WTC11 (cell line): ENCODE results near the gene KLC4. TPM values are rescaled to one million over a fixed set of nuclear protein-coding genes. Genes with fewer than 3 reads are reported as not detected.

Experiments used
- ATAC-seq: fragments of 200-7000 bp; cut with Tn5 transposase; 2 replicates; pipeline ENCODE4 v1.10.0; 2021; ENCODE audit warnings: mild to moderate bottlenecking, moderate library complexity
- CTCF ChIA-PET: fragments of 300-600 bp; sonication (Branson Sonifier 250); formaldehyde crosslinking; loops from one replicate; lab custom pipeline; 2021; ENCODE audit warnings: antibody characterized with exemption; lab: Charles Lee
- POLR2A ChIA-PET: fragments of 350-600 bp; sonication (Branson Sonifier 250); formaldehyde crosslinking; loops from one replicate; lab custom pipeline; 2021; ENCODE audit warnings: antibody characterized with exemption; lab: Charles Lee
- DNase-seq: peaks from one replicate; pipeline ENCODE4 v3.0.0; 2021; ENCODE audit warnings: low spot score
- H3K27ac Mint-ChIP-seq: 2 replicates; pipeline ENCODE4 v1.8.0; 2021; ENCODE audit warnings: mixed read lengths
- H3K27me3 Mint-ChIP-seq: 2 replicates; pipeline ENCODE4 v1.8.0; 2021; ENCODE audit warnings: low read depth, mild to moderate bottlenecking, moderate library complexity, mixed read lengths
- H3K36me3 Mint-ChIP-seq: 2 replicates; pipeline ENCODE4 v1.8.0; 2021; ENCODE audit warnings: mixed read lengths
- H3K4me1 Mint-ChIP-seq: 2 replicates; pipeline ENCODE4 v1.8.0; 2022; ENCODE audit warnings: mixed read lengths
- H3K4me3 Mint-ChIP-seq: 2 replicates; pipeline ENCODE4 v1.8.0; 2021; ENCODE audit warnings: mild to moderate bottlenecking, moderate library complexity, mixed read lengths
- H3K9me3 Mint-ChIP-seq: 2 replicates; pipeline ENCODE4 v1.8.0; 2021; ENCODE audit warnings: mixed read lengths
- GRHL2 ChIP-seq: fragments of 250-450 bp; sonication (Bioruptor Pico); IDR thresholded peaks from 2 replicates; pipeline ENCODE4 v1.8.0; 2022; ENCODE audit warnings: mild to moderate bottlenecking, moderate library complexity; ENCODE audit not compliant: insufficient replicate concordance, severe bottlenecking
- JAZF1 ChIP-seq: fragments of 250-450 bp; sonication (Bioruptor Pico); IDR thresholded peaks from 2 replicates; pipeline ENCODE4 v1.9.0; 2021; ENCODE audit warnings: moderate library complexity, mild to moderate bottlenecking, inconsistent platforms
- KAT7 ChIP-seq: sonication (generic); formaldehyde crosslinking; IDR thresholded peaks from 2 replicates; pipeline ENCODE4 v1.8.1; 2023; ENCODE audit warnings: missing genetic modification reagents, mild to moderate bottlenecking, borderline replicate concordance
- MXD4 ChIP-seq: fragments of 250-450 bp; sonication (Bioruptor Pico); IDR thresholded peaks from 2 replicates; pipeline ENCODE4 v1.8.0; 2021; ENCODE audit warnings: mild to moderate bottlenecking, moderate library complexity, borderline replicate concordance
- NFYB ChIP-seq: sonication (generic); formaldehyde crosslinking; conservative IDR thresholded peaks from 2 replicates; pipeline ENCODE4 v1.8.0; 2022; ENCODE audit warnings: low read depth, missing genetic modification reagents
- RORB ChIP-seq: fragments of 250-450 bp; sonication (Bioruptor Pico); IDR thresholded peaks from 2 replicates; pipeline ENCODE4 v1.9.0; 2021; ENCODE audit warnings: mild to moderate bottlenecking
- SMAD3 ChIP-seq: sonication (generic); formaldehyde crosslinking; IDR thresholded peaks from 2 replicates; pipeline ENCODE4 v1.8.0; 2022; ENCODE audit warnings: missing genetic modification reagents, mild to moderate bottlenecking, borderline replicate concordance
- SP1 ChIP-seq: sonication (generic); formaldehyde crosslinking; conservative IDR thresholded peaks from 2 replicates; pipeline ENCODE4 v1.8.1; 2022; ENCODE audit warnings: missing genetic modification reagents
- TCF7 ChIP-seq: sonication (generic); formaldehyde crosslinking; IDR thresholded peaks from 2 replicates; pipeline ENCODE4 v1.8.0; 2022; ENCODE audit warnings: mild to moderate bottlenecking, low read depth, missing genetic modification reagents, moderate library complexity
- TEAD1 ChIP-seq: sonication (generic); formaldehyde crosslinking; IDR thresholded peaks from 2 replicates; pipeline ENCODE4 v1.8.0; 2022; ENCODE audit warnings: mild to moderate bottlenecking, missing genetic modification reagents
- TP53 ChIP-seq: sonication (generic); formaldehyde crosslinking; IDR thresholded peaks from 2 replicates; pipeline ENCODE4 v1.8.1; 2023; ENCODE audit warnings: mild to moderate bottlenecking, missing genetic modification reagents
- ZNF121 ChIP-seq: sonication (generic); formaldehyde crosslinking; IDR thresholded peaks from 2 replicates; pipeline ENCODE4 v1.8.0; 2023; ENCODE audit warnings: missing genetic modification reagents
- ZNF263 ChIP-seq: sonication (generic); formaldehyde crosslinking; IDR thresholded peaks from 2 replicates; pipeline ENCODE4 v1.8.1; 2022; ENCODE audit warnings: low read depth, mild to moderate bottlenecking, moderate library complexity, missing genetic modification reagents
- ZNF317 ChIP-seq: sonication (generic); formaldehyde crosslinking; IDR thresholded peaks from 2 replicates; pipeline ENCODE4 v1.8.1; 2023; ENCODE audit warnings: low read depth, mild to moderate bottlenecking, moderate library complexity, missing genetic modification reagents, borderline replicate concordance
- ZNF423 ChIP-seq: fragments of 250-450 bp; sonication (Bioruptor Pico); IDR thresholded peaks from 2 replicates; pipeline ENCODE4 v2.1.2; 2022; ENCODE audit warnings: mild to moderate bottlenecking, moderate library complexity
- total RNA-seq: library from RNA; stranded (reverse); gene quantifications from 3 replicates; pipeline ENCODE4 v1.2.3, GENCODE V29; 2021
- TF ChIP-seq, protein P1 (sequence below): sonication (generic); formaldehyde crosslinking; IDR thresholded peaks from 2 replicates; pipeline ENCODE4 v1.8.1; 2023; ENCODE audit warnings: mild to moderate bottlenecking, missing genetic modification reagents, borderline replicate concordance
- TF ChIP-seq, protein P2 (sequence below): sonication (generic); formaldehyde crosslinking; IDR thresholded peaks from 2 replicates; pipeline ENCODE4 v1.8.1; 2022; ENCODE audit warnings: low read depth, missing genetic modification reagents, borderline replicate concordance
- TF ChIP-seq, protein P3 (sequence below): fragments of 200-600 bp; IDR thresholded peaks from 2 replicates; pipeline ENCODE4 v1.8.0; 2022; ENCODE audit warnings: antibody characterized with exemption
- TF ChIP-seq, protein P4 (sequence below): sonication (generic); formaldehyde crosslinking; IDR thresholded peaks from 2 replicates; pipeline ENCODE4 v1.8.1; 2023; ENCODE audit warnings: mild to moderate bottlenecking, moderate library complexity, missing genetic modification reagents

Gene KLC4
- total RNA-seq, 1 experiment from 2014 or later = 35.7 TPM

DNA sequence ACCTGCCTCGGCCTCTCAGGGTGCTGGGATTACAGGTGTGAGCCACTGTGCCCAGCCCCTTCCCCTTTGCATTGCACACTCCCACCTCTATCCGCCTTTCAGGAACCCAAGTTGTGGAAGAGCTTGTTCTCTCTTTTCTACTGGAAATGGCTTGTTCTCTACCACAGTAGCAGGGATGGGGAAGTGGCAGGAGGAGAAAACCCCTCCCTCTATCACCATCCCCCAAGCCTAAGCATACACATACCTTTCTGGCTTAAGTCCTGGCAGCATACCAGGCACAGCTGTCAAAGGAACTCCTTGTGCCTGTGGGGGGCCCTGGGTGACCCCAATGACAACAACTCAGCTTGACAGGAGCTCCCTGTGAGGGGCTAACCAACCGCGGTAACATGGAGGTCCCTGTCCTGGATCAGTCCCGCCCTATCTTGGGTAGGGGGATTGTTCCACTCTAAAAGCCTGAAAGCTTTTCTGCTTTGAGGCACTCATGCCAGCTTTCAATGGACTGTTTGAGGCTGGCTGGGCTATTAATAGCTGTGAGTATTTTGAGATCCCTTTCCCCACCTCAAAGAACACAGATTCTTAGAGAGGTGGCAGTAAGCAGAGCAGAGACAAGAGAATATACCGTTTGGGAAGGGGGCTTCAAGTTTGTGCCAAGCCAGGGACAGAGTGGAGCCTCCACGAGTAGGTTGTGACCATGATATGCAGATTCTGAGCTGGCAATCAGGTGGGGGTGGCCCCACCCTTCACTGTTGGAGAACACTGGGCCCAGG is 43.1 kb upstream of the KLC4 start (continued):
- TF ChIP-seq, protein P1, sequence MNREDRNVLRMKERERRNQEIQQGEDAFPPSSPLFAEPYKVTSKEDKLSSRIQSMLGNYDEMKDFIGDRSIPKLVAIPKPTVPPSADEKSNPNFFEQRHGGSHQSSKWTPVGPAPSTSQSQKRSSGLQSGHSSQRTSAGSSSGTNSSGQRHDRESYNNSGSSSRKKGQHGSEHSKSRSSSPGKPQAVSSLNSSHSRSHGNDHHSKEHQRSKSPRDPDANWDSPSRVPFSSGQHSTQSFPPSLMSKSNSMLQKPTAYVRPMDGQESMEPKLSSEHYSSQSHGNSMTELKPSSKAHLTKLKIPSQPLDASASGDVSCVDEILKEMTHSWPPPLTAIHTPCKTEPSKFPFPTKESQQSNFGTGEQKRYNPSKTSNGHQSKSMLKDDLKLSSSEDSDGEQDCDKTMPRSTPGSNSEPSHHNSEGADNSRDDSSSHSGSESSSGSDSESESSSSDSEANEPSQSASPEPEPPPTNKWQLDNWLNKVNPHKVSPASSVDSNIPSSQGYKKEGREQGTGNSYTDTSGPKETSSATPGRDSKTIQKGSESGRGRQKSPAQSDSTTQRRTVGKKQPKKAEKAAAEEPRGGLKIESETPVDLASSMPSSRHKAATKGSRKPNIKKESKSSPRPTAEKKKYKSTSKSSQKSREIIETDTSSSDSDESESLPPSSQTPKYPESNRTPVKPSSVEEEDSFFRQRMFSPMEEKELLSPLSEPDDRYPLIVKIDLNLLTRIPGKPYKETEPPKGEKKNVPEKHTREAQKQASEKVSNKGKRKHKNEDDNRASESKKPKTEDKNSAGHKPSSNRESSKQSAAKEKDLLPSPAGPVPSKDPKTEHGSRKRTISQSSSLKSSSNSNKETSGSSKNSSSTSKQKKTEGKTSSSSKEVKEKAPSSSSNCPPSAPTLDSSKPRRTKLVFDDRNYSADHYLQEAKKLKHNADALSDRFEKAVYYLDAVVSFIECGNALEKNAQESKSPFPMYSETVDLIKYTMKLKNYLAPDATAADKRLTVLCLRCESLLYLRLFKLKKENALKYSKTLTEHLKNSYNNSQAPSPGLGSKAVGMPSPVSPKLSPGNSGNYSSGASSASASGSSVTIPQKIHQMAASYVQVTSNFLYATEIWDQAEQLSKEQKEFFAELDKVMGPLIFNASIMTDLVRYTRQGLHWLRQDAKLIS (CRISPR knock-in tag) = no peak
- TF ChIP-seq, protein P2, sequence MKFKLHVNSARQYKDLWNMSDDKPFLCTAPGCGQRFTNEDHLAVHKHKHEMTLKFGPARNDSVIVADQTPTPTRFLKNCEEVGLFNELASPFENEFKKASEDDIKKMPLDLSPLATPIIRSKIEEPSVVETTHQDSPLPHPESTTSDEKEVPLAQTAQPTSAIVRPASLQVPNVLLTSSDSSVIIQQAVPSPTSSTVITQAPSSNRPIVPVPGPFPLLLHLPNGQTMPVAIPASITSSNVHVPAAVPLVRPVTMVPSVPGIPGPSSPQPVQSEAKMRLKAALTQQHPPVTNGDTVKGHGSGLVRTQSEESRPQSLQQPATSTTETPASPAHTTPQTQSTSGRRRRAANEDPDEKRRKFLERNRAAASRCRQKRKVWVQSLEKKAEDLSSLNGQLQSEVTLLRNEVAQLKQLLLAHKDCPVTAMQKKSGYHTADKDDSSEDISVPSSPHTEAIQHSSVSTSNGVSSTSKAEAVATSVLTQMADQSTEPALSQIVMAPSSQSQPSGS (CRISPR knock-in tag) = no peak
- TF ChIP-seq ZNF317 (CRISPR knock-in tag) = no peak

DNA sequence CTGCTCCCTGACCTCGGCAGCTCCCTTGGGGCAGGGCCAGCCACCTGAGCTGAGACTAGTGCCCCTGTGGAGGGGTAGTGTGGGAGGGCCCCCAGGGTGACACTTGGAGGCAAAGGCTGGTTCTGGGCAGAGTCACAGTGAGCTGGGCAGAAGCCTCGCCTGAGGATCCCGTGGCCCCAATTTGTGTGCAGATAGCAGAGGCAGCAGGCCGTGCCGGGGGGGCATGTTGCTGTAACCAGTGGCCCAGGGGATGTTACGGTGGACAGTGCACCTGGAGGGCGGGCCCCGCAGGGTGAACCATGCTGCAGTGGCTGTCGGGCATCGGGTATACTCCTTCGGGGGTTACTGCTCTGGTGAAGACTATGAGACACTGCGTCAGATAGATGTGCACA is 42.5 kb upstream of the KLC4 start:
- ChIA-PET CTCF (interaction anchor here (0.8 kb wide), 1 partner anchor 53 kb away, joined by 4 read pairs; no protein-coding TSS in a partner anchor), POLR2A (no interaction called here)
- Mint-ChIP-seq H3K9me3 (no peaks in the 10 kb centered on the region), H3K27ac (no peak overlapping the region; the same call in 1 of the 2 replicates), H3K27me3 (no peaks in the 10 kb centered on the region), H3K36me3 (peaks cover 35% of the 10 kb centered on the region), H3K4me1 (peaks cover 36% of the 10 kb centered on the region), H3K4me3 (no peak overlapping the region)
- ATAC-seq (no peak), DNase-seq (no peak)
- TF ChIP-seq, protein P1 (CRISPR knock-in tag) = no peak
- no peak for TF ChIP-seq ZNF121 (CRISPR knock-in tag)
- no peak for TF ChIP-seq RORB (CRISPR knock-in tag)
- TF ChIP-seq SP1 = no peak
- TF ChIP-seq ZNF423 (CRISPR knock-in tag) = no peak
- no peak for TF ChIP-seq TEAD1 (CRISPR knock-in tag)
- no peak for TF ChIP-seq TCF7 (CRISPR knock-in tag)
- TF ChIP-seq JAZF1 (CRISPR knock-in tag) = no peak
- no peak for TF ChIP-seq TP53 (CRISPR knock-in tag)
- TF ChIP-seq MXD4 (CRISPR knock-in tag) = no peak
- no peak for TF ChIP-seq SMAD3 (CRISPR knock-in tag)
- no peak for TF ChIP-seq NFYB
- TF ChIP-seq GRHL2 (CRISPR knock-in tag) = no peak
- TF ChIP-seq, protein P3, sequence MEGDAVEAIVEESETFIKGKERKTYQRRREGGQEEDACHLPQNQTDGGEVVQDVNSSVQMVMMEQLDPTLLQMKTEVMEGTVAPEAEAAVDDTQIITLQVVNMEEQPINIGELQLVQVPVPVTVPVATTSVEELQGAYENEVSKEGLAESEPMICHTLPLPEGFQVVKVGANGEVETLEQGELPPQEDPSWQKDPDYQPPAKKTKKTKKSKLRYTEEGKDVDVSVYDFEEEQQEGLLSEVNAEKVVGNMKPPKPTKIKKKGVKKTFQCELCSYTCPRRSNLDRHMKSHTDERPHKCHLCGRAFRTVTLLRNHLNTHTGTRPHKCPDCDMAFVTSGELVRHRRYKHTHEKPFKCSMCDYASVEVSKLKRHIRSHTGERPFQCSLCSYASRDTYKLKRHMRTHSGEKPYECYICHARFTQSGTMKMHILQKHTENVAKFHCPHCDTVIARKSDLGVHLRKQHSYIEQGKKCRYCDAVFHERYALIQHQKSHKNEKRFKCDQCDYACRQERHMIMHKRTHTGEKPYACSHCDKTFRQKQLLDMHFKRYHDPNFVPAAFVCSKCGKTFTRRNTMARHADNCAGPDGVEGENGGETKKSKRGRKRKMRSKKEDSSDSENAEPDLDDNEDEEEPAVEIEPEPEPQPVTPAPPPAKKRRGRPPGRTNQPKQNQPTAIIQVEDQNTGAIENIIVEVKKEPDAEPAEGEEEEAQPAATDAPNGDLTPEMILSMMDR = no peak
- no peak for TF ChIP-seq ZNF263 (CRISPR knock-in tag)
- no peak for TF ChIP-seq KAT7
- TF ChIP-seq, protein P4, sequence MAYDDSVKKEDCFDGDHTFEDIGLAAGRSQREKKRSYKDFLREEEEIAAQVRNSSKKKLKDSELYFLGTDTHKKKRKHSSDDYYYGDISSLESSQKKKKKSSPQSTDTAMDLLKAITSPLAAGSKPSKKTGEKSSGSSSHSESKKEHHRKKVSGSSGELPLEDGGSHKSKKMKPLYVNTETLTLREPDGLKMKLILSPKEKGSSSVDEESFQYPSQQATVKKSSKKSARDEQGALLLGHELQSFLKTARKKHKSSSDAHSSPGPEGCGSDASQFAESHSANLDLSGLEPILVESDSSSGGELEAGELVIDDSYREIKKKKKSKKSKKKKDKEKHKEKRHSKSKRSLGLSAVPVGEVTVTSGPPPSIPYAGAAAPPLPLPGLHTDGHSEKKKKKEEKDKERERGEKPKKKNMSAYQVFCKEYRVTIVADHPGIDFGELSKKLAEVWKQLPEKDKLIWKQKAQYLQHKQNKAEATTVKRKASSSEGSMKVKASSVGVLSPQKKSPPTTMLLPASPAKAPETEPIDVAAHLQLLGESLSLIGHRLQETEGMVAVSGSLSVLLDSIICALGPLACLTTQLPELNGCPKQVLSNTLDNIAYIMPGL (CRISPR knock-in tag) = no peak
